ENCODE results near the gene DDB1.

The DDB1 gene

DNA sequence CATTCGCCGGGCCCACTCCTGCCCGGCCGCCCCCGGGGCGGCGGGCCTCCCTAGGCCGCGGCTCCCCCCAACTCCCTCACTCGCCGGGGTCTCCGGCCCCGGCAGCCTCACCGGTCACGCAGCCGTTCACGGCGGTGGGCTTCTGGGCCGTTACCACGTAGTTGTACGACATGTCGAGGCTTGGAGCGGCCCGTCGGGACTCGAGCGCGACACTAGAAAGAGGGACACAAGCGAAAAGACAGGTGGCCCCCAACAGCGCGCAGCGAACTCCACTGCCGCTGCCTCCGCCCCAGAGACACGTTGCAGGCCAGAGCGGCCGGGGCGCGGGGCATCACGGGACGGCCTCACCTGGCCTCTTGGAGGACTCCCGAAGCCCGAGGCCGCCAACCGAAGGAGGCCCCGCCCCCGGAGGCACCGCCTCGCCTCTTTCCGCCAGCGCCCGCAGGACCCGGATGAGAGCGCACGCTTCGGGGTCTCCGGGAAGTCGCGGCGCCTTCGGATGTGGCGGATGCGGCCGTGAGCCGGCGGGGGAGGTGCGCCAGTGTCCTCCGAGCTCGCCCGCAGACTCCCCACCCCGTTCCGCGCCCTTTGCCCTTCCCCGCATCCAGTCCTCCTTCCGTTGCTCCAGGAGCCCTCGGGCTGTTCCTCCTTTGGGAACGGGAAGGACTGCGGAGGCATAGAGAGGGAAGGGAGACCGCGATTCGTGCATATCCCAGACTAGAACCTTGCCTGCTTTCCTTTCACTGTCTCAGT, at the start of gene DDB1, which contains the start of gene TKFC:
Gene DDB1 (minus strand): TSS at position 309 of the 753 bp plus-strand sequence. CDS start 137 bp downstream, at position 172.
Gene TKFC (plus strand): TSS at position 432 of the 753 bp plus-strand sequence. CDS start 1,501 bp downstream, outside the sequence.
- Histone ChIP-seq H3K4me1 (ENCODE audit: control insufficient read depth in 1 of 2, insufficient read depth in 2 of 2, low read length in 2 of 2) (peaks cover 8 to 16% of the 10 kb centered on the region in 2 donors), H3K4me3 (ENCODE audit: low read depth in 1 of 2, low read length in 2 of 2) (peak within 1 kb of the TSS; percentile 89 to 92), H3K27me3 (ENCODE audit: low read depth, low read length) (no peaks in the 10 kb centered on the region), H3K27ac (ENCODE audit: low read length) (peak within 1 kb of the TSS; percentile 91), H3K9me3 (ENCODE audit: control insufficient read depth in 1 of 2, low read length in 2 of 2) (no peaks in the 10 kb centered on the region), H3K36me3 (ENCODE audit: control insufficient read depth in 1 of 2, insufficient read depth in 2 of 2, low read length in 2 of 2) (peaks cover 6 to 18% of the 10 kb centered on the region in 2 donors)

GRCh38 chr11:61380884-61381283, 48.0 kb upstream of the DDB1 start:
- Histone ChIP-seq H3K27ac (ENCODE audit: low read length) (no peak overlapping the region), H3K36me3 (ENCODE audit: control insufficient read depth in 1 of 2, insufficient read depth in 2 of 2, low read length in 2 of 2) (peaks cover 0 to under 1% of the 10 kb centered on the region in 2 donors), H3K27me3 (ENCODE audit: low read depth, low read length) (no peaks in the 10 kb centered on the region), H3K4me1 (ENCODE audit: control insufficient read depth in 1 of 2, insufficient read depth in 2 of 2, low read length in 2 of 2) (peaks cover 0 to 4% of the 10 kb centered on the region in 2 donors), H3K9me3 (ENCODE audit: control insufficient read depth in 1 of 2, low read length in 2 of 2) (no peaks in the 10 kb centered on the region), H3K4me3 (ENCODE audit: low read depth in 1 of 2, low read length in 2 of 2) (no peak overlapping the region)

DNA sequence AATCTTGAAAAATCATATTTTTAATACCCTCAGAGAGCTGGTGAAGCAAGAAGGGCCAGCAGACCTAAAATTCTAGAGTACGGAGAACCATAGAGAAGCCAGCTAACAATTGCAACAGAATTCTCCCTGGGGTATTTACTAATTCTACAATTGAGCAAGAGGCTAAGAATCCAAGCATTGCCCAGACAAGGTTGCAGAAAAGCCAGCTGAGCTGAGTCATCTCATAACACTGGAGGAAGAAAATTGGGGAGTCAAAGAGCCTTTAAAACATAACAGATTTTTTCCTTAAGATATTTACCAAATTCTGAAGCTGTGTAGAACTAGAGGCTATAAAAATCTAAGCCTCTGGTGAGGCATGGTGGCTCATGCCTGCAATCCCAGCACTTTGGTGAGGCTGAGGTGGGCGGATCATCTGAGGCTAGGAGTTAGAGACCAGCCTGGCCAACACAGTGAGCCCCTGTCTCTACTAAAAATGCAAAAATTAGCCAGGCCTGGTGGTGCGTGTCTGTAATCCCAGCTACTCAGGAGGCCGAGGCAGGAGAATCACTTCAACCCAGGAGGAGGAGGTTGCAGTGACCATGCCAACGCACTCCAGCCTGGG, 45.9 kb upstream of the DDB1 start:
- Histone ChIP-seq H3K4me1 (ENCODE audit: control insufficient read depth in 1 of 2, insufficient read depth in 2 of 2, low read length in 2 of 2) (no peaks in the 10 kb centered on the region), H3K27ac (ENCODE audit: low read length) (no peak overlapping the region)

DNA sequence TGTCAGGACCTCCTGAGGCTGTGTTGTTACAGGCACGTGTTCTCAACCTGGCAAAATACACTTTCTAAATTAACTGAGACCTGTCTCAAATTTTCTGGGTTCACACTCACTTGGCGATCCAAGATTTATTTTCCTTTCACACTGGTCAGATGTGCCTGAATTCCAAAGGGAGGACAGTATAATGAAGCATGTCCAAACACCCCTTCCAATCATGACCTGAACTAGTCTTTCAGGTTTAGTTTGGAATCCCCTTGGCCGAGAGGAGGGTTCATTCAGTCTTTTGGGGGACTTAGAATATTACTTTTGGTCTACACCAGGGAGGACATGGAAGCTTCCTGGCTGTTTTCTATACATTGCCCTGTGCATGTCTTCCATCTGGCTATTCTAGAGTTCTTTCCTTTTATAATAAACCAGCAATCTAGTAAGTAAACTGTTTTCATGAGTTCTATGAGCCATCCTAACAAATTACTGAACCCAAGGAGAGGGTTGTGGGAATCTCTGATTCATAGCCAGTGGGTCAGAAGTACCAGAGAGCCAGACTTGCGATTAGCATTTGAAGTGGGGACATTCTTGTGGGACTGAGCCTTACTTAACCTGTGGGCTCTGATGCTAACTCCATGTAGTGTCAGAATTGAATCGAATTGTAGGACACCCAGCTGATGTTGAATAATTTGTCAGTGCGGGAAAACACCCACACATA, 44.7 kb upstream of the DDB1 start:
- Histone ChIP-seq H3K9me3 (ENCODE audit: control insufficient read depth in 1 of 2, low read length in 2 of 2) (no peaks in the 10 kb centered on the region), H3K27ac (ENCODE audit: low read length) (no peak overlapping the region), H3K4me3 (ENCODE audit: low read depth in 1 of 2, low read length in 2 of 2) (no peak overlapping the region), H3K4me1 (ENCODE audit: control insufficient read depth in 1 of 2, insufficient read depth in 2 of 2, low read length in 2 of 2) (no peaks in the 10 kb centered on the region), H3K36me3 (ENCODE audit: control insufficient read depth in 1 of 2, insufficient read depth in 2 of 2, low read length in 2 of 2) (peaks cover 0 to 5% of the 10 kb centered on the region in 2 donors), H3K27me3 (ENCODE audit: low read depth, low read length) (no peaks in the 10 kb centered on the region)

More for the DNA sequence above, 45.9 kb upstream of the DDB1 start:
- H3K9me3 ChIP-seq (ENCODE audit: control insufficient read depth in 1 of 2, low read length in 2 of 2): no peaks in the 10 kb centered on the region
- peaks cover 0 to 5% of the 10 kb centered on the region in 2 donors for H3K36me3 ChIP-seq (ENCODE audit: control insufficient read depth in 1 of 2, insufficient read depth in 2 of 2, low read length in 2 of 2)
- H3K4me3 ChIP-seq (ENCODE audit: low read depth in 1 of 2, low read length in 2 of 2): no peak overlapping the region
- no peaks in the 10 kb centered on the region for H3K27me3 ChIP-seq (ENCODE audit: low read depth, low read length)

- Histone ChIP-seq H3K4me3 (ENCODE audit: low read depth in 1 of 2, low read length in 2 of 2) (no peak overlapping the region), H3K9me3 (ENCODE audit: control insufficient read depth in 1 of 2, low read length in 2 of 2) (no peaks in the 10 kb centered on the region), H3K27me3 (ENCODE audit: low read depth, low read length) (no peaks in the 10 kb centered on the region), H3K36me3 (ENCODE audit: control insufficient read depth in 1 of 2, insufficient read depth in 2 of 2, low read length in 2 of 2) (peaks cover 0 to 5% of the 10 kb centered on the region in 2 donors), H3K27ac (ENCODE audit: low read length) (no peak overlapping the region), H3K4me1 (ENCODE audit: control insufficient read depth in 1 of 2, insufficient read depth in 2 of 2, low read length in 2 of 2) (no peaks in the 10 kb centered on the region)
These were observed 42.8 kb upstream of the DDB1 start for GRCh38 chr11:61375761-61376108.

DNA sequence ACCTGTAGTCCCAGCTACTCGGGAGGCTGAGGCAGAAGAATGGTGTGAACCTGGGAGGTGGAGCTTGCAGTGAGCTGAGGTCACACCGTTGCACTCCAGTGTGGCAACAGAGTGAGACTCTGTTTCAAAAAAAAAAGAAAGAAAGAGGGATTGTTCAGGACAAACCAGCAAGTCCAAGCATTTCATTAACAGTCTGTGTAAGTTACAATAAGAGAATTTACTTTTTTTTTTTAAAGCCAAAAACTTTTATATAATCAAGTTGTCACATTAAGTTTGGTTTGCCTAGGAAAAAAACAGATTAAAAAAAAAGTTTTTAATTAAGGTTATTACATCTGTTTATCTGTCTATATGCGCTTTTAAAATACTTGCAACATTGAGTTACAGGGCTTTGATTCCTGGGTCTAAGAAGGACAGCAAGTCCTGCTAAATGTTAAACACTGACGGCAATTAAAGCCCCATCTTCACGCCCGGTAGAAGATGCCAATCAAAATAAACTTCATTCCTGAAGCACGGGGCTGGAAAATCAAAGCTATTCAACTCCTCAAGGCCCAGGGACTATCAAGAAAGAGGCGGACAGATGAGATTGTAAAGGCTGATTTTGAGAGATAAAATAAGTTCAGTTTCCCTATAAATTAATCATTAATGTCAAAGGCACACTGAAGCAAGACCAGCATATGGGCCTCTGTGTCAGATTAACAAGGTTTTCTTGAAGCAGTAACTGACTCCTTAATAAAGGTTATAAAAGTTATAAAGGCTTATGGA, 39.9 kb upstream of the DDB1 start:
- Histone ChIP-seq H3K9me3 (ENCODE audit: control insufficient read depth in 1 of 2, low read length in 2 of 2) (no peaks in the 10 kb centered on the region), H3K36me3 (ENCODE audit: control insufficient read depth in 1 of 2, insufficient read depth in 2 of 2, low read length in 2 of 2) (peaks cover 18 to 33% of the 10 kb centered on the region in 2 donors), H3K4me3 (ENCODE audit: low read depth in 1 of 2, low read length in 2 of 2) (no peak overlapping the region), H3K27ac (ENCODE audit: low read length) (no peak overlapping the region), H3K4me1 (ENCODE audit: control insufficient read depth in 1 of 2, insufficient read depth in 2 of 2, low read length in 2 of 2) (peaks cover 0 to 3% of the 10 kb centered on the region in 2 donors), H3K27me3 (ENCODE audit: low read depth, low read length) (no peaks in the 10 kb centered on the region)

DNA sequence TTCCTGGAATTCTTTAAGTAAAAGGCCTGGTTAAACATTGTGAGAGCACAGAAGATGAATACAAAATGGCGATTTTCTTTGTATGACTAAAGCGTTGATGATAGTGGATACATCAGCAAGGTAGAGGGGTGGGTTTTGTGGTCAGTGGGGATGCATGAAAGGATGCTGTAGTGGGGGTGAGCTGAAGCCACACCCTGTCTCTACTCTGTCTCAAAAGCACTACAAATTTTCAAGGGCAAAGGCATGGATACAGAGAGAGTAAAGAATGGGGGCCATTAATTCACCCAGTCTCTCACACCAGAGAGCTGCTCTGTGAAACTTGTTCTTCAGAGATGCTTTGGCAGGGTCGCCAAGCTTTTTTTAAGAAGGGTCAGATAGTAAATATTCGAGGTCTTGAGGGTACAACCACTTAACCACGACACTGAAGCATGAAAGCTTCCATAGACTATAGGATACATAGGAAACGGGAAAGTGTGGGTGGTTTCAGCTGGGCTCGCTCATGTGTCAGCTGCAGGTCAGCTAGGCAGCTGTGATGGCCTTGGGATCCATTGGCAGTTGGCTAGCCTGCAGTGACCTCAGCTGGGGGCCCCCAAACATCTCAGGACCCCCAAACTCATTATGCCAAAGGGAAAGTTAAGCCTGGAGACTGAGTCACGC, 37.6 kb upstream of the DDB1 start:
- H3K4me1 ChIP-seq (ENCODE audit: control insufficient read depth in 1 of 2, insufficient read depth in 2 of 2, low read length in 2 of 2): peaks cover 0 to 3% of the 10 kb centered on the region in 2 donors
- no peaks in the 10 kb centered on the region for H3K27me3 ChIP-seq (ENCODE audit: low read depth, low read length)
- no peak overlapping the region for H3K4me3 ChIP-seq (ENCODE audit: low read depth in 1 of 2, low read length in 2 of 2)
- peaks cover 36 to 52% of the 10 kb centered on the region in 2 donors for H3K36me3 ChIP-seq (ENCODE audit: control insufficient read depth in 1 of 2, insufficient read depth in 2 of 2, low read length in 2 of 2)
- H3K27ac ChIP-seq (ENCODE audit: low read length): no peak overlapping the region
- no peaks in the 10 kb centered on the region for H3K9me3 ChIP-seq (ENCODE audit: control insufficient read depth in 1 of 2, low read length in 2 of 2)

GRCh38 chr11:61369372-61370348, 36.8 kb upstream of the DDB1 start:
- no peak overlapping the region for H3K27ac ChIP-seq (ENCODE audit: low read length)
- peaks cover 37 to 56% of the 10 kb centered on the region in 2 donors for H3K36me3 ChIP-seq (ENCODE audit: control insufficient read depth in 1 of 2, insufficient read depth in 2 of 2, low read length in 2 of 2)
- H3K27me3 ChIP-seq (ENCODE audit: low read depth, low read length): no peaks in the 10 kb centered on the region
- no peak overlapping the region for H3K4me3 ChIP-seq (ENCODE audit: low read depth in 1 of 2, low read length in 2 of 2)
- no peaks in the 10 kb centered on the region for H3K9me3 ChIP-seq (ENCODE audit: control insufficient read depth in 1 of 2, low read length in 2 of 2)
- peaks cover 0 to 3% of the 10 kb centered on the region in 2 donors for H3K4me1 ChIP-seq (ENCODE audit: control insufficient read depth in 1 of 2, insufficient read depth in 2 of 2, low read length in 2 of 2)

GRCh38 chr11:61368646-61369045, 35.7 kb upstream of the DDB1 start:
- no peaks in the 10 kb centered on the region for H3K27me3 ChIP-seq (ENCODE audit: low read depth, low read length)
- peaks cover under 1 to 3% of the 10 kb centered on the region in 2 donors for H3K4me1 ChIP-seq (ENCODE audit: control insufficient read depth in 1 of 2, insufficient read depth in 2 of 2, low read length in 2 of 2)
- no peak overlapping the region for H3K27ac ChIP-seq (ENCODE audit: low read length)
- no peaks in the 10 kb centered on the region for H3K9me3 ChIP-seq (ENCODE audit: control insufficient read depth in 1 of 2, low read length in 2 of 2)
- H3K36me3 ChIP-seq (ENCODE audit: control insufficient read depth in 1 of 2, insufficient read depth in 2 of 2, low read length in 2 of 2): peaks cover 44 to 66% of the 10 kb centered on the region in 2 donors
- no peak overlapping the region for H3K4me3 ChIP-seq (ENCODE audit: low read depth in 1 of 2, low read length in 2 of 2)

GRCh38 chr11:61367406-61367805, 34.5 kb upstream of the DDB1 start:
- Histone ChIP-seq H3K27ac (ENCODE audit: low read length) (no peak overlapping the region), H3K27me3 (ENCODE audit: low read depth, low read length) (no peaks in the 10 kb centered on the region), H3K4me1 (ENCODE audit: control insufficient read depth in 1 of 2, insufficient read depth in 2 of 2, low read length in 2 of 2) (peaks cover 3 to 11% of the 10 kb centered on the region in 2 donors), H3K36me3 (ENCODE audit: control insufficient read depth in 1 of 2, insufficient read depth in 2 of 2, low read length in 2 of 2) (peaks cover 48 to 66% of the 10 kb centered on the region in 2 donors), H3K4me3 (ENCODE audit: low read depth in 1 of 2, low read length in 2 of 2) (no peak overlapping the region), H3K9me3 (ENCODE audit: control insufficient read depth in 1 of 2, low read length in 2 of 2) (no peaks in the 10 kb centered on the region)

Measured in muscle layer of duodenum (tissue), 2 donors.